ENCODE data around the gene ZNF81.

- TF ChIP-seq, protein P1, sequence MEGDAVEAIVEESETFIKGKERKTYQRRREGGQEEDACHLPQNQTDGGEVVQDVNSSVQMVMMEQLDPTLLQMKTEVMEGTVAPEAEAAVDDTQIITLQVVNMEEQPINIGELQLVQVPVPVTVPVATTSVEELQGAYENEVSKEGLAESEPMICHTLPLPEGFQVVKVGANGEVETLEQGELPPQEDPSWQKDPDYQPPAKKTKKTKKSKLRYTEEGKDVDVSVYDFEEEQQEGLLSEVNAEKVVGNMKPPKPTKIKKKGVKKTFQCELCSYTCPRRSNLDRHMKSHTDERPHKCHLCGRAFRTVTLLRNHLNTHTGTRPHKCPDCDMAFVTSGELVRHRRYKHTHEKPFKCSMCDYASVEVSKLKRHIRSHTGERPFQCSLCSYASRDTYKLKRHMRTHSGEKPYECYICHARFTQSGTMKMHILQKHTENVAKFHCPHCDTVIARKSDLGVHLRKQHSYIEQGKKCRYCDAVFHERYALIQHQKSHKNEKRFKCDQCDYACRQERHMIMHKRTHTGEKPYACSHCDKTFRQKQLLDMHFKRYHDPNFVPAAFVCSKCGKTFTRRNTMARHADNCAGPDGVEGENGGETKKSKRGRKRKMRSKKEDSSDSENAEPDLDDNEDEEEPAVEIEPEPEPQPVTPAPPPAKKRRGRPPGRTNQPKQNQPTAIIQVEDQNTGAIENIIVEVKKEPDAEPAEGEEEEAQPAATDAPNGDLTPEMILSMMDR (IDR thresholded peaks at IDR 0.05; ENCODE audit: borderline replicate concordance, extremely low read depth, low read length, poor library complexity, severe bottlenecking): no peak
- TF ChIP-seq EZH2 (IDR thresholded peaks at IDR 0.05; ENCODE audit: borderline replicate concordance, low read depth, low read length, severe bottlenecking): no peak
Measured at GRCh38 chrX:47836164-47837072, at the start of gene ZNF81.

Measured in DND-41 (cell line).